ENCODE data around the gene RAD51B.

DNA sequence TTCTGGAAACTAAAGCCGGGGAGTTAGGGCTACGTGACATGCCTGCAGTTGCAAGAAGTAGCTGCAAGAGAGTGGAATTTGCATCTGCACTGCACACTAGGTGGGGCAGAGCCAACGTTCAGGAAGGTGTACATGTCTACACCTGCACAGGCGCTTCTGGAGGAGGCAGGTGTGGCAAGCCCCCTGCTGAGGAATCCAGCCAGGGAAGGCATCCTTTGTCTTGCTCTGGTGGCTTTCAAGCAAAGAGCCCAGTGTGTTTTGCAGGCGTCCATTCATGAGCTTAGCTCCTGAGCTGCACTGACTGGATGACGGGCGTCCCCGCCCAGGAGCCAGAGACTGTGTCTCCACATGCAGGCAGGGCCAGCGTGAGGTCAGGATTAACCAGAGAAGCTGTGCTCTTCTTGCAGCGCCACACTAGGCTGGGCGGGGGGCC, 856.9 kb downstream of the RAD51B start:
- TF ChIP-seq, protein P1, sequence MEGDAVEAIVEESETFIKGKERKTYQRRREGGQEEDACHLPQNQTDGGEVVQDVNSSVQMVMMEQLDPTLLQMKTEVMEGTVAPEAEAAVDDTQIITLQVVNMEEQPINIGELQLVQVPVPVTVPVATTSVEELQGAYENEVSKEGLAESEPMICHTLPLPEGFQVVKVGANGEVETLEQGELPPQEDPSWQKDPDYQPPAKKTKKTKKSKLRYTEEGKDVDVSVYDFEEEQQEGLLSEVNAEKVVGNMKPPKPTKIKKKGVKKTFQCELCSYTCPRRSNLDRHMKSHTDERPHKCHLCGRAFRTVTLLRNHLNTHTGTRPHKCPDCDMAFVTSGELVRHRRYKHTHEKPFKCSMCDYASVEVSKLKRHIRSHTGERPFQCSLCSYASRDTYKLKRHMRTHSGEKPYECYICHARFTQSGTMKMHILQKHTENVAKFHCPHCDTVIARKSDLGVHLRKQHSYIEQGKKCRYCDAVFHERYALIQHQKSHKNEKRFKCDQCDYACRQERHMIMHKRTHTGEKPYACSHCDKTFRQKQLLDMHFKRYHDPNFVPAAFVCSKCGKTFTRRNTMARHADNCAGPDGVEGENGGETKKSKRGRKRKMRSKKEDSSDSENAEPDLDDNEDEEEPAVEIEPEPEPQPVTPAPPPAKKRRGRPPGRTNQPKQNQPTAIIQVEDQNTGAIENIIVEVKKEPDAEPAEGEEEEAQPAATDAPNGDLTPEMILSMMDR (conservative IDR thresholded peaks at IDR 0.05 in 1 of 2, IDR thresholded peaks at IDR 0.05 in 1 of 2; ENCODE audit: low read depth in 1 of 2, low read length in 2 of 2): no peak
- TF ChIP-seq EZH2 (IDR thresholded peaks at IDR 0.05; ENCODE audit: low read length, missing control alignments): no peak
